IMR-90 (cell line): ENCODE results near the gene BPIFB2. TPM values are rescaled to one million over a fixed set of nuclear protein-coding genes. Genes with fewer than 3 reads are reported as not detected.

Source experiments
- ATAC-seq: fragments of 200-7000 bp; cut with Tn5 transposase; 2 replicates; pipeline ENCODE4 v1.9.1; 2020; ENCODE audit warnings: low read depth, mild to moderate bottlenecking, moderate library complexity
- BruUV-seq: library from RNA; stranded (reverse); fragments of 400-500 nt; replicated peaks from 2 replicates; lab custom pipeline; 2021; lab: Mats Ljungman, UMichigan
- CTCF ChIA-PET: fragments of 300-600 bp; formaldehyde crosslinking; extraction: SDS; loops from one replicate; lab custom pipeline; 2021; ENCODE audit warnings: antibody characterized with exemption; lab: Yijun Ruan, JAX
- POLR2A ChIA-PET: fragments of 300-600 bp; sonication (Branson Sonifier 250); formaldehyde crosslinking; loops from one replicate; lab custom pipeline; 2022; ENCODE audit warnings: antibody characterized with exemption; ENCODE audit not compliant: unreplicated experiment; lab: Charles Lee
- DNase-seq: peaks from one replicate; pipeline ENCODE4 v3.0.0; 2013
- H2AFZ ChIP-seq: replicated peaks from 2 replicates; pipeline ENCODE3; 2013; ENCODE audit warnings: low read length, mild to moderate bottlenecking; ENCODE audit not compliant: poor library complexity
- H2AK5ac ChIP-seq: 2 replicates; pipeline ENCODE4 v1.6.1; 2013; ENCODE audit warnings: low read depth, low read length, inconsistent platforms
- H2AK9ac ChIP-seq: replicated peaks from 2 replicates; pipeline ENCODE3; 2013; ENCODE audit warnings: mild to moderate bottlenecking, low read depth, low read length, moderate library complexity; ENCODE audit not compliant: poor library complexity
- H2BK120ac ChIP-seq: 2 replicates; pipeline ENCODE4 v1.6.1; 2013; ENCODE audit warnings: low read depth, low read length, inconsistent platforms
- H2BK15ac ChIP-seq: 3 replicates; pipeline ENCODE4 v1.6.1; 2013; ENCODE audit warnings: low read depth, low read length, inconsistent platforms
- H2BK20ac ChIP-seq: 2 replicates; pipeline ENCODE4 v1.6.1; 2013; ENCODE audit warnings: low read depth, mild to moderate bottlenecking, inconsistent platforms, low read length, moderate library complexity
- H2BK5ac ChIP-seq: 2 replicates; pipeline ENCODE4 v1.6.1; 2013; ENCODE audit warnings: mild to moderate bottlenecking, low read depth, low read length, inconsistent platforms; ENCODE audit not compliant: poor library complexity, severe bottlenecking
- H3K14ac ChIP-seq: replicated peaks from 2 replicates; pipeline ENCODE4 v1.6.1; 2013; ENCODE audit warnings: low read depth, low read length, inconsistent platforms
- H3K18ac ChIP-seq: 2 replicates; pipeline ENCODE4 v1.6.1; 2013; ENCODE audit warnings: low read depth, low read length, control low read depth
- H3K23ac ChIP-seq: 2 replicates; pipeline ENCODE4 v1.6.1; 2013; ENCODE audit warnings: low read depth, low read length, inconsistent platforms
- H3K27ac ChIP-seq: 2 replicates; pipeline ENCODE4 v1.5.1; 2013; ENCODE audit warnings: mild to moderate bottlenecking, control low read depth, low read length; ENCODE audit not compliant: insufficient read depth
- H3K27me3 ChIP-seq: 2 replicates; pipeline ENCODE4 v1.6.1; 2013; ENCODE audit warnings: low read length; ENCODE audit not compliant: control insufficient read depth, insufficient read depth
- H3K36me3 ChIP-seq: 2 replicates; pipeline ENCODE4 v1.6.1; 2013; ENCODE audit warnings: low read length, mixed read lengths; ENCODE audit not compliant: control insufficient read depth, insufficient read depth
- H3K4ac ChIP-seq: 2 replicates; pipeline ENCODE4 v1.6.1; 2013; ENCODE audit warnings: low read depth, low read length, inconsistent platforms
- H3K4me1 ChIP-seq: 2 replicates; pipeline ENCODE4 v1.6.1; 2013; ENCODE audit warnings: low read length, mixed read lengths; ENCODE audit not compliant: control insufficient read depth, insufficient read depth
- H3K4me2 ChIP-seq: 2 replicates; pipeline ENCODE4 v1.6.1; 2013; ENCODE audit warnings: low read depth, mild to moderate bottlenecking, control low read depth, low read length, moderate library complexity
- H3K4me3 ChIP-seq: 2 replicates; pipeline ENCODE4 v1.5.1; 2013; ENCODE audit warnings: low read depth, mild to moderate bottlenecking, control low read depth, low read length, moderate library complexity; ENCODE audit not compliant: insufficient read depth
- H3K56ac ChIP-seq: 2 replicates; pipeline ENCODE4 v1.6.1; 2013; ENCODE audit warnings: low read length, inconsistent platforms; ENCODE audit not compliant: insufficient read depth; ENCODE audit errors: extremely low read depth
- H3K79me1 ChIP-seq, 2 experiments: 2 replicates each; pipeline ENCODE4 v1.6.1; 2013; ENCODE audit warnings: low read length in 2 of 2, inconsistent platforms in 1 of 2, low read depth in 1 of 2
- H3K9ac ChIP-seq: 2 replicates; pipeline ENCODE4 v1.6.1; 2013; ENCODE audit warnings: low read depth, low read length, control low read depth
- H3K9me1 ChIP-seq: 2 replicates; pipeline ENCODE4 v1.6.1; 2013; ENCODE audit warnings: low read length, inconsistent platforms; ENCODE audit not compliant: insufficient read depth
- H3K9me3 ChIP-seq: 2 replicates; pipeline ENCODE4 v1.6.1; 2013; ENCODE audit warnings: low read length; ENCODE audit not compliant: control insufficient read depth, insufficient read depth
- H4K20me1 ChIP-seq: 2 replicates; pipeline ENCODE4 v1.6.1; 2013; ENCODE audit warnings: low read length, inconsistent platforms; ENCODE audit not compliant: insufficient read depth
- H4K5ac ChIP-seq: 2 replicates; pipeline ENCODE4 v1.6.1; 2013; ENCODE audit warnings: mild to moderate bottlenecking, low read depth, low read length, control low read depth
- H4K8ac ChIP-seq, 2 experiments: 2 replicates each; pipeline ENCODE4 v1.6.1; 2013; ENCODE audit warnings: low read depth in 2 of 2, low read length in 2 of 2, control low read depth in 1 of 2, inconsistent platforms in 1 of 2
- H4K91ac ChIP-seq: 2 replicates; pipeline ENCODE4 v1.6.1; 2013; ENCODE audit warnings: low read depth, low read length, inconsistent platforms; ENCODE audit not compliant: insufficient read depth
- BHLHE40 ChIP-seq: fragments of 150-350 bp; IDR thresholded peaks from 2 replicates; pipeline ENCODE4 v1.6.1; 2016; ENCODE audit warnings: mild to moderate bottlenecking, low read depth, low read length
- POLR2A ChIP-seq: IDR thresholded peaks from 2 replicates; pipeline ENCODE4 v1.6.1; 2012; ENCODE audit warnings: mild to moderate bottlenecking, low read depth, low read length
- RAD21 ChIP-seq: IDR thresholded peaks from 2 replicates; pipeline ENCODE4 v1.6.1; 2012; ENCODE audit warnings: low read length, improper control_type of control experiment
- RCOR1 ChIP-seq: IDR thresholded peaks from 2 replicates; pipeline ENCODE4 v1.6.1; 2012; ENCODE audit warnings: mild to moderate bottlenecking, low read length, improper control_type of control experiment; ENCODE audit not compliant: insufficient replicate concordance
- RFX5 ChIP-seq: IDR thresholded peaks from 2 replicates; pipeline ENCODE4 v1.8.0; 2012; ENCODE audit warnings: low read depth, mild to moderate bottlenecking, low read length, moderate library complexity
- SMC3 ChIP-seq: fragments of 150-350 bp; IDR thresholded peaks from 2 replicates; pipeline ENCODE4 v1.6.1; 2016; ENCODE audit warnings: low read depth, mild to moderate bottlenecking, antibody characterized with exemption, low read length, moderate library complexity
- WGBS, 2 experiments: methylation state at CpG; one replicate each; pipeline versions ENCODE4 v1.1.5 to v1.1.7; 2013; ENCODE audit warnings: missing lambda C conversion rate in 2 of 2; ENCODE audit not compliant: insufficient read length in 1 of 2; ENCODE audit errors: extremely low coverage in 2 of 2; 5-methylcytosine and 5-hydroxymethylcytosine counted together
- dilution Hi-C: fragments of 300-500 bp; cut with HindIII; formaldehyde crosslinking; loops from one replicate; pipeline ENCODE4 v1.14.3; 2018; ENCODE audit warnings: low sequenced_read_pairs; ENCODE audit not compliant: unreplicated experiment
- in situ Hi-C: fragments of 300-500 bp; cut with MboI; formaldehyde crosslinking; loops from 3 replicates; pipeline ENCODE4 v1.14.3; 2019; ENCODE audit warnings: low sequenced_read_pairs, inconsistent platforms, mixed read lengths
- intact Hi-C: fragments of 100-400 bp; cut with micrococcal nuclease; formaldehyde crosslinking; loops from 2 replicates; pipeline ENCODE4 v1.10.0; 2022
- polyA plus RNA-seq, 3 experiments: library from polyadenylated mRNA; depleted of rRNA; stranded (reverse); fragments of >200 nt; gene quantifications; 2 replicates each; pipeline ENCODE4 v1.2.3, GENCODE V29; 2012; ENCODE audit warnings: low replicate concordance in 1 of 3
- total RNA-seq: library from RNA; depleted of rRNA; stranded (reverse); fragments of >200 nt; gene quantifications from 2 replicates; pipeline ENCODE4 v1.2.3, GENCODE V29; 2012
- TF ChIP-seq, protein P1 (sequence below): fragments of 150-350 bp; IDR thresholded peaks from 2 replicates; pipeline ENCODE4 v1.6.1; 2016; ENCODE audit warnings: low read depth, mild to moderate bottlenecking, low read length, moderate library complexity, borderline replicate concordance
- TF ChIP-seq, protein P2 (sequence below): conservative IDR thresholded peaks from 2 replicates; pipeline ENCODE4 v1.5.1; 2012; ENCODE audit warnings: mild to moderate bottlenecking, low read depth, low read length, improper control_type of control experiment

BPIFB2 gene
- total and polyA plus RNA-seq, 2 of the 4 experiments (the other 2 are of a cell fraction): not detected

DNA sequence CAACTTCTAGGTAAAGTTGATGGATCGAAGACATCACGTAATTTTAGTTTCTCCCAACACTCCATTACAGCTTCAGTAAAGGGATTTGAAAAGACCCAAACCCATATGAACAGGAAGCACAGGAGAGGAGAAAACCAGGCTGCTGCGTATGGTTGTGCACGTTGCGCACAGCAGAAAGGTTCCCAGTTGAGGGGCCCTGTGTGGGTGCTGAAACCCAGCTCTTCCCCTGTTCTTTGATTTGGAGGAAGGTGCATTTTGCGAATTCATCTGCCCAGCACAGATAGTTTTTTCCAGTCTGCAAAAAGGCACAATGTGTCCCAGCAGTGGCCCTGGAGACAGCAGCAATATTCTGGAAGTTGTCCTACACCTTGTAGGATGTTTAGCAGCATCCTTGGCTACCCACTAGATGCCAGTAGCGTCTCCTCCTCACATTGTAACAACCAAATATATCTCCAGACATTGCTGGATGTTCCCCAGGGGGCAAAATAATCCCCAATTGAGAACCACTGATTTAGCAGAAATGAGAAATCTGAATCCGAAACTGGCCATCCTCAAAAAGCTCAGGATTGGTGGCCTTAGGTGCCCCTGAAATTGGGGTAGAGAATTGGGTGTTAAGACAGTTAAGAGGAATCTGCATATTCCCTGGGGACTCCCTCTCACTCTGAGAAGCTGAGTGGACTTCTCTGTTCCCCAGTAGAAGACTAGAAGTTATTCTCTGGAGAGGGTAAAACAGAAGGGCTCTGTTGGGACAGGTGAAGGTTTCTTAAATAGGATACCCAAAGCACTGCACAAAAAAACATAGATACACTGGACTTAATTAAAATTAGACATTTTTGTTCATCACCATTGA, 15.5 kb upstream of the BPIFB2 start:
- H3K14ac ChIP-seq: no peak overlapping the region
- H2BK20ac ChIP-seq: no peak overlapping the region
- no peaks in the 10 kb centered on the region for H3K9me1 ChIP-seq
- H4K20me1 ChIP-seq: no peaks in the 10 kb centered on the region
- H3K56ac ChIP-seq: no peak overlapping the region
- H2AK9ac ChIP-seq: no peak overlapping the region
- H2BK15ac ChIP-seq: no peak overlapping the region
- no peak overlapping the region for H3K18ac ChIP-seq
- no peak for TF ChIP-seq RAD21
- no peak for TF ChIP-seq POLR2A
- no peak for TF ChIP-seq BHLHE40
- TF ChIP-seq, protein P1, sequence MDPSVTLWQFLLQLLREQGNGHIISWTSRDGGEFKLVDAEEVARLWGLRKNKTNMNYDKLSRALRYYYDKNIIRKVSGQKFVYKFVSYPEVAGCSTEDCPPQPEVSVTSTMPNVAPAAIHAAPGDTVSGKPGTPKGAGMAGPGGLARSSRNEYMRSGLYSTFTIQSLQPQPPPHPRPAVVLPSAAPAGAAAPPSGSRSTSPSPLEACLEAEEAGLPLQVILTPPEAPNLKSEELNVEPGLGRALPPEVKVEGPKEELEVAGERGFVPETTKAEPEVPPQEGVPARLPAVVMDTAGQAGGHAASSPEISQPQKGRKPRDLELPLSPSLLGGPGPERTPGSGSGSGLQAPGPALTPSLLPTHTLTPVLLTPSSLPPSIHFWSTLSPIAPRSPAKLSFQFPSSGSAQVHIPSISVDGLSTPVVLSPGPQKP: no peak
- no peak for TF ChIP-seq SMC3
- no peak for TF ChIP-seq RCOR1
- TF ChIP-seq, protein P2, sequence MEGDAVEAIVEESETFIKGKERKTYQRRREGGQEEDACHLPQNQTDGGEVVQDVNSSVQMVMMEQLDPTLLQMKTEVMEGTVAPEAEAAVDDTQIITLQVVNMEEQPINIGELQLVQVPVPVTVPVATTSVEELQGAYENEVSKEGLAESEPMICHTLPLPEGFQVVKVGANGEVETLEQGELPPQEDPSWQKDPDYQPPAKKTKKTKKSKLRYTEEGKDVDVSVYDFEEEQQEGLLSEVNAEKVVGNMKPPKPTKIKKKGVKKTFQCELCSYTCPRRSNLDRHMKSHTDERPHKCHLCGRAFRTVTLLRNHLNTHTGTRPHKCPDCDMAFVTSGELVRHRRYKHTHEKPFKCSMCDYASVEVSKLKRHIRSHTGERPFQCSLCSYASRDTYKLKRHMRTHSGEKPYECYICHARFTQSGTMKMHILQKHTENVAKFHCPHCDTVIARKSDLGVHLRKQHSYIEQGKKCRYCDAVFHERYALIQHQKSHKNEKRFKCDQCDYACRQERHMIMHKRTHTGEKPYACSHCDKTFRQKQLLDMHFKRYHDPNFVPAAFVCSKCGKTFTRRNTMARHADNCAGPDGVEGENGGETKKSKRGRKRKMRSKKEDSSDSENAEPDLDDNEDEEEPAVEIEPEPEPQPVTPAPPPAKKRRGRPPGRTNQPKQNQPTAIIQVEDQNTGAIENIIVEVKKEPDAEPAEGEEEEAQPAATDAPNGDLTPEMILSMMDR: no peak
- no peak for TF ChIP-seq RFX5
- ATAC-seq: no peak
- no peak overlapping the region for H2AFZ ChIP-seq
- CTCF ChIA-PET: no interaction called here
- H3K27me3 ChIP-seq: peaks cover 5% of the 10 kb centered on the region; the same call in 1 of the 2 replicates
- H3K23ac ChIP-seq: no peak overlapping the region
- intact Hi-C loops: no loop called here
- WGBS, 2 experiments: no CpG with 5 or more reads among the region's 8 CpGs
- H3K27ac ChIP-seq: no peak overlapping the region
- no peak for DNase-seq
- no peak overlapping the region for H4K5ac ChIP-seq
- H3K9ac ChIP-seq: no peak overlapping the region
- H3K4me1 ChIP-seq: no peaks in the 10 kb centered on the region
- H3K79me1 ChIP-seq: no peaks in the 10 kb centered on the region
- no peak overlapping the region for H3K4me2 ChIP-seq
- no peak overlapping the region for H2BK5ac ChIP-seq
- in situ Hi-C loops: no loop called here
- H2AK5ac ChIP-seq: no peak overlapping the region
- no peak overlapping the region for H4K8ac ChIP-seq
- H3K4me3 ChIP-seq: no peak overlapping the region
- BruUV-seq: no TSS peak
- H4K91ac ChIP-seq: no peak overlapping the region
- dilution Hi-C loops: no loop called here
- H3K36me3 ChIP-seq: no peaks in the 10 kb centered on the region
- no peak overlapping the region for H2BK120ac ChIP-seq
- H3K9me3 ChIP-seq: no peaks in the 10 kb centered on the region
- H3K4ac ChIP-seq: no peak overlapping the region
- POLR2A ChIA-PET: no interaction called here
